Endothelial cell (in vitro differentiated cells): ENCODE data around the gene PEX10. TPM values are rescaled to one million over a fixed set of nuclear protein-coding genes. Genes with fewer than 3 reads are reported as not detected.

Experiments used
- DNase-seq: peaks from one replicate; pipeline ENCODE4 v3.0.0; 2021; ENCODE audit warnings: low spot score
- H3K27ac Mint-ChIP-seq: one replicate; pipeline ENCODE4 v1.8.0; 2021; ENCODE audit warnings: mixed read lengths, inconsistent platforms; ENCODE audit not compliant: unreplicated experiment
- H3K27me3 Mint-ChIP-seq: one replicate; pipeline ENCODE4 v1.8.0; 2021; ENCODE audit warnings: mild to moderate bottlenecking, moderate library complexity, mixed read lengths, inconsistent platforms; ENCODE audit not compliant: unreplicated experiment
- H3K36me3 Mint-ChIP-seq: one replicate; pipeline ENCODE4 v1.8.0; 2021; ENCODE audit warnings: mild to moderate bottlenecking, low read depth, mixed read lengths, inconsistent platforms; ENCODE audit not compliant: unreplicated experiment
- H3K4me1 Mint-ChIP-seq: one replicate; pipeline ENCODE4 v1.8.0; 2021; ENCODE audit warnings: mild to moderate bottlenecking, mixed read lengths, inconsistent platforms; ENCODE audit not compliant: unreplicated experiment
- H3K4me3 Mint-ChIP-seq: one replicate; pipeline ENCODE4 v1.8.0; 2021; ENCODE audit warnings: mild to moderate bottlenecking, mixed read lengths, inconsistent platforms; ENCODE audit not compliant: unreplicated experiment
- H3K9me3 Mint-ChIP-seq: one replicate; pipeline ENCODE4 v1.8.0; 2021; ENCODE audit warnings: mixed read lengths, inconsistent platforms; ENCODE audit not compliant: unreplicated experiment
- CTCF ChIP-seq: fragments of 200-600 bp; sonication (generic); IDR thresholded peaks from one replicate; pipeline ENCODE4 v1.5.0; 2021; ENCODE audit warnings: antibody characterized with exemption; ENCODE audit not compliant: unreplicated experiment
- total RNA-seq: library from RNA; stranded (reverse); fragmentation: NEBNext Ultra II Directional; extraction: Animal tissue kit (Norgen Biotek cat#: 25700); gene quantifications from one replicate; pipeline ENCODE4 v1.2.1, GENCODE V29; 2021; ENCODE audit not compliant: unreplicated experiment

PEX10 gene
- total RNA-seq, 1 donor from 2014 or later: 25.4 TPM

- no peak overlapping the region for H3K4me3 Mint-ChIP-seq
- H3K9me3 Mint-ChIP-seq: no peaks in the 10 kb centered on the region
- H3K27ac Mint-ChIP-seq: no peak overlapping the region
- TF ChIP-seq CTCF: no peak
- H3K4me1 Mint-ChIP-seq: no peaks in the 10 kb centered on the region
- no peak for DNase-seq
- H3K36me3 Mint-ChIP-seq: no peaks in the 10 kb centered on the region
- peaks cover 14% of the 10 kb centered on the region for H3K27me3 Mint-ChIP-seq
Observed at GRCh38 chr1:2439369-2439768, 27.0 kb upstream of the PEX10 start.

GRCh38 chr1:2438641-2439040, 26.3 kb upstream of the PEX10 start:
- no peak overlapping the region for H3K4me3 Mint-ChIP-seq
- DNase-seq: no peak
- no peaks in the 10 kb centered on the region for H3K4me1 Mint-ChIP-seq
- H3K27ac Mint-ChIP-seq: no peak overlapping the region
- H3K27me3 Mint-ChIP-seq: peaks cover 14% of the 10 kb centered on the region
- H3K9me3 Mint-ChIP-seq: no peaks in the 10 kb centered on the region
- H3K36me3 Mint-ChIP-seq: no peaks in the 10 kb centered on the region
- no peak for TF ChIP-seq CTCF

- peaks cover 14% of the 10 kb centered on the region for H3K27me3 Mint-ChIP-seq
- H3K4me1 Mint-ChIP-seq: no peaks in the 10 kb centered on the region
- DNase-seq: no peak
- H3K27ac Mint-ChIP-seq: no peak overlapping the region
- H3K9me3 Mint-ChIP-seq: no peaks in the 10 kb centered on the region
- no peaks in the 10 kb centered on the region for H3K36me3 Mint-ChIP-seq
- TF ChIP-seq CTCF: no peak
- H3K4me3 Mint-ChIP-seq: no peak overlapping the region
Observed at GRCh38 chr1:2438038-2438437, 25.7 kb upstream of the PEX10 start.

- Mint-ChIP-seq H3K27ac (no peak overlapping the region), H3K4me3 (no peak overlapping the region), H3K36me3 (no peaks in the 10 kb centered on the region), H3K4me1 (no peaks in the 10 kb centered on the region), H3K27me3 (peaks cover 13% of the 10 kb centered on the region), H3K9me3 (no peaks in the 10 kb centered on the region)
- DNase-seq: no peak
- no peak for TF ChIP-seq CTCF
Observed at GRCh38 chr1:2437617-2438016, 25.3 kb upstream of the PEX10 start.

- no peak for DNase-seq
- TF ChIP-seq CTCF: no peak
- H3K27ac Mint-ChIP-seq: no peak overlapping the region
- H3K36me3 Mint-ChIP-seq: no peaks in the 10 kb centered on the region
- H3K27me3 Mint-ChIP-seq: peaks cover 13% of the 10 kb centered on the region
- no peak overlapping the region for H3K4me3 Mint-ChIP-seq
- H3K9me3 Mint-ChIP-seq: no peaks in the 10 kb centered on the region
- no peaks in the 10 kb centered on the region for H3K4me1 Mint-ChIP-seq
Observed at GRCh38 chr1:2436876-2437275, 24.5 kb upstream of the PEX10 start.
